Occipital lobe (tissue), 2 donors: ENCODE measurements around the gene NAA60. TPM values are rescaled to one million over a fixed set of nuclear protein-coding genes. Genes with fewer than 3 reads are reported as not detected.
"Not testable (repeated sequence)": the region's sequence is repeated elsewhere in the genome, so short reads cannot be mapped to it uniquely, and the experiment has no call there.

Experiments
- DNase-seq: peaks from one replicate; lab custom pipeline; 2025; lab: John Stamatoyannopoulos, UW
- total RNA-seq: library from RNA; depleted of rRNA; stranded (reverse); fragments of >200 nt; gene quantifications from one replicate; pipeline ENCODE4 v1.2.3, GENCODE V29; 2014

Gene NAA60
- total RNA-seq, 1 donor from 2014 or later, result 12.2 TPM

- DNase-seq, result no peak
Observed at GRCh38 chr16:3482659-3483241, 39.3 kb downstream of the NAA60 start.

- no peak for DNase-seq
Observed at GRCh38 chr16:3484318-3485096, 41.0 kb downstream of the NAA60 start.

- no peak for DNase-seq
Observed at GRCh38 chr16:3485097-3485745, 41.7 kb downstream of the NAA60 start.

- DNase-seq, result no peak
Observed at GRCh38 chr16:3485821-3486505, 42.5 kb downstream of the NAA60 start.

GRCh38 chr16:3486506-3487215, 43.2 kb downstream of the NAA60 start:
- DNase-seq, result no peak

GRCh38 chr16:3487521-3488410, 44.3 kb downstream of the NAA60 start:
- DNase-seq, result no peak

- no peak for DNase-seq
Observed at GRCh38 chr16:3488801-3489200, 45.3 kb downstream of the NAA60 start.

- no peak for DNase-seq
Observed at GRCh38 chr16:3490911-3491629, 47.6 kb downstream of the NAA60 start.

- DNase-seq, result no peak
Observed at GRCh38 chr16:3492356-3492755, 48.9 kb downstream of the NAA60 start.

- DNase-seq, result no peak
Observed at GRCh38 chr16:3494386-3494973, 51.0 kb downstream of the NAA60 start.

GRCh38 chr16:3495176-3495575, 51.7 kb downstream of the NAA60 start, which contains the start of gene C16orf90:
Gene C16orf90, minus strand, starts transcription at chr16:3495489. Its CDS starts 68 bp downstream, at chr16:3495421.
- DNase-seq, result no peak

GRCh38 chr16:3496386-3496785, 52.9 kb downstream of the NAA60 start:
- no peak for DNase-seq

GRCh38 chr16:3497771-3498170, 54.3 kb downstream of the NAA60 start:
- no peak for DNase-seq

GRCh38 chr16:3498988-3499387, 55.5 kb downstream of the NAA60 start:
- no peak for DNase-seq

GRCh38 chr16:3501412-3501761, 57.9 kb downstream of the NAA60 start:
- not testable (repeated sequence) for DNase-seq

- DNase-seq, result no peak
Observed at GRCh38 chr16:3501783-3502400, 58.4 kb downstream of the NAA60 start.

- no peak for DNase-seq
Observed at GRCh38 chr16:3503523-3503922, 60.0 kb downstream of the NAA60 start.

- DNase-seq, result no peak
Observed at GRCh38 chr16:3508736-3509135, 65.3 kb downstream of the NAA60 start.

- DNase-seq, result no peak
Observed at GRCh38 chr16:3509470-3509928, 66.0 kb downstream of the NAA60 start.
